ENCODE data around the gene KRT75.

GRCh38 chr12:52411815-52412214 lies 22.4 kb downstream of the KRT75 start:
- TF ChIP-seq EZH2phosphoT487 (IDR thresholded peaks at IDR 0.05; ENCODE audit: borderline replicate concordance) (no peak), CTCF (conservative IDR thresholded peaks at IDR 0.05; ENCODE audit: low read length) (no peak)
